ENCODE results near the gene IL1RL2.

DNA sequence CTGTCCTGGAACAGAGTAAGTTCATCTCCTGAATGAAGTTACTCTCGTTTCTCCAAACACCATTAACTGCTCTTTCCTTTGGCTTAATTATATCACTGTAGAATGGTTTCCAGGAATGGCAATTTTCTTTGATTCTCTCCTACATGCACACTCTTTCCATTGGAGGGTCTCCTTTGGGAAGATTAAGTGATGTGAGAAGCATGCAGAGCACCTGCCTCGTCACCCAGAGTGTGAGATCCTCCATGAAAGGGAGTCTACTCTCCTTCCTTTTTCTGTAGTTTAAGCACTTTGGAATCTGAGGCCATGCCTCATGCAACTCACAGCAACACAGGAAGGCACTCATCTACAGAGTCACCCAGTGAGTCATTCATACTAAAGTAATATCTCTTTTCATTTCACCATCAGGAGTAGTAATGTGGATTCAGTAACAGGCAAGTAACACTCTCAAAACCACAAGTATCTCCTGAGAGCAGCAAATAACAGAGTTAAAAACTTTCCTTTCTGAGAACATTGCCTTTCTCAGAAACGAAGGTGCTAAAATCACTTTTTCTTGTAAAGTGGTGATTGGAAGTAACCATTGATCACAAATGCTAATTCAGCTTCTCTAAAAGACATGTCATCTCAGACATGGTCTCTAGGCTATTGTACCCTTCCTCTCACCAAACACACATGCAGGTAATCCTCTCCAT is 71.7 kb downstream of the IL1RL2 start:
- TF ChIP-seq, protein P1, sequence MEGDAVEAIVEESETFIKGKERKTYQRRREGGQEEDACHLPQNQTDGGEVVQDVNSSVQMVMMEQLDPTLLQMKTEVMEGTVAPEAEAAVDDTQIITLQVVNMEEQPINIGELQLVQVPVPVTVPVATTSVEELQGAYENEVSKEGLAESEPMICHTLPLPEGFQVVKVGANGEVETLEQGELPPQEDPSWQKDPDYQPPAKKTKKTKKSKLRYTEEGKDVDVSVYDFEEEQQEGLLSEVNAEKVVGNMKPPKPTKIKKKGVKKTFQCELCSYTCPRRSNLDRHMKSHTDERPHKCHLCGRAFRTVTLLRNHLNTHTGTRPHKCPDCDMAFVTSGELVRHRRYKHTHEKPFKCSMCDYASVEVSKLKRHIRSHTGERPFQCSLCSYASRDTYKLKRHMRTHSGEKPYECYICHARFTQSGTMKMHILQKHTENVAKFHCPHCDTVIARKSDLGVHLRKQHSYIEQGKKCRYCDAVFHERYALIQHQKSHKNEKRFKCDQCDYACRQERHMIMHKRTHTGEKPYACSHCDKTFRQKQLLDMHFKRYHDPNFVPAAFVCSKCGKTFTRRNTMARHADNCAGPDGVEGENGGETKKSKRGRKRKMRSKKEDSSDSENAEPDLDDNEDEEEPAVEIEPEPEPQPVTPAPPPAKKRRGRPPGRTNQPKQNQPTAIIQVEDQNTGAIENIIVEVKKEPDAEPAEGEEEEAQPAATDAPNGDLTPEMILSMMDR (IDR thresholded peaks at IDR 0.05; ENCODE audit: low read length), result no peak
- TF ChIP-seq EZH2 (IDR thresholded peaks at IDR 0.05; ENCODE audit: borderline replicate concordance, low read length), result no peak

Data from OCI-LY1 (cell line).